WTC11 (cell line): ENCODE data around the gene EIF5.

ENCODE experiments used
- EMX1 ChIP-seq: fragments of 250-450 bp; sonication (Bioruptor Pico); IDR thresholded peaks from 2 replicates; pipeline ENCODE4 v1.8.0; 2021; ENCODE audit warnings: mild to moderate bottlenecking
- FOXP1 ChIP-seq: sonication (generic); formaldehyde crosslinking; IDR thresholded peaks from 2 replicates; pipeline ENCODE4 v1.8.0; 2022; ENCODE audit warnings: missing genetic modification reagents, mild to moderate bottlenecking, moderate library complexity, borderline replicate concordance
- HMGA2 ChIP-seq: fragments of 250-450 bp; sonication (Bioruptor Pico); IDR thresholded peaks from 2 replicates; pipeline ENCODE4 v1.4.0; 2021; ENCODE audit warnings: mild to moderate bottlenecking, moderate library complexity
- JUN ChIP-seq: sonication (generic); formaldehyde crosslinking; IDR thresholded peaks from 2 replicates; pipeline ENCODE4 v1.8.0; 2023; ENCODE audit warnings: mild to moderate bottlenecking, missing genetic modification reagents
- SP1 ChIP-seq: sonication (generic); formaldehyde crosslinking; conservative IDR thresholded peaks from 2 replicates; pipeline ENCODE4 v1.8.1; 2022; ENCODE audit warnings: missing genetic modification reagents
- TCF7 ChIP-seq: sonication (generic); formaldehyde crosslinking; IDR thresholded peaks from 2 replicates; pipeline ENCODE4 v1.8.0; 2022; ENCODE audit warnings: mild to moderate bottlenecking, low read depth, missing genetic modification reagents, moderate library complexity
- ZNF138 ChIP-seq: sonication (generic); formaldehyde crosslinking; conservative IDR thresholded peaks from 2 replicates; pipeline ENCODE4 v1.8.1; 2022; ENCODE audit warnings: mild to moderate bottlenecking, moderate library complexity, missing genetic modification reagents
- ZNF416 ChIP-seq: fragments of 250-450 bp; sonication (Bioruptor Pico); IDR thresholded peaks from 2 replicates; pipeline ENCODE4 v1.9.0; 2021; ENCODE audit warnings: mild to moderate bottlenecking, inconsistent platforms
- TF ChIP-seq, protein P1 (sequence below): sonication (generic); formaldehyde crosslinking; IDR thresholded peaks from 2 replicates; pipeline ENCODE4 v1.8.1; 2022; ENCODE audit warnings: low read depth, mild to moderate bottlenecking, moderate library complexity, missing genetic modification reagents, borderline replicate concordance
- TF ChIP-seq, protein P2 (sequence below): fragments of 200-600 bp; IDR thresholded peaks from 2 replicates; pipeline ENCODE4 v1.8.0; 2022; ENCODE audit warnings: antibody characterized with exemption
- TF ChIP-seq, protein P3 (sequence below): sonication (generic); formaldehyde crosslinking; IDR thresholded peaks from 2 replicates; pipeline ENCODE4 v1.8.0; 2022; ENCODE audit warnings: mild to moderate bottlenecking, missing genetic modification reagents
- TF ChIP-seq, protein P4 (sequence below): sonication (generic); formaldehyde crosslinking; IDR thresholded peaks from 2 replicates; pipeline ENCODE4 v1.8.1; 2023; ENCODE audit warnings: mild to moderate bottlenecking, missing genetic modification reagents
- TF ChIP-seq, protein P5 (sequence below): sonication (generic); formaldehyde crosslinking; IDR thresholded peaks from 2 replicates; pipeline ENCODE4 v1.8.1; 2022; ENCODE audit warnings: low read depth, missing genetic modification reagents, borderline replicate concordance

DNA sequence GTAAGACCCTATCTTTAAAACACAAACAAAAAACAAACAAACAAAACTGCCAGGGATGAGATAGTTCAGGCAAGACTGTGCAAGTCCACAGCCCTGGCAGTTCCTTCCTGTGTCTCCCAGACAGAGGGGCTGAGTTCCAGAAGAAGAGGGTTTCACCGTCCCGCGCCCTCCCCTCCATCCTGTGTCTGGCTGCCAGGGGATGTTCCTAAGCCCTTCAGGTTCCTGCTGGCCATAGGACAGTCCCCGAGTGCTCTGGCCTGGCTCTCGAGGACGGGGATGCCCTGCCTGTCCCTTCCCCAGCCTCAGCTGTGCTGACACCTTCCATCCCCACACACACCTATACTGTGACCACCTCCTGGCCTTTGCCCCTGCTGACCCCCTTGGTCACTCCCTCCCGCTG, 40.6 kb upstream of the EIF5 start:
- TF ChIP-seq, protein P1, sequence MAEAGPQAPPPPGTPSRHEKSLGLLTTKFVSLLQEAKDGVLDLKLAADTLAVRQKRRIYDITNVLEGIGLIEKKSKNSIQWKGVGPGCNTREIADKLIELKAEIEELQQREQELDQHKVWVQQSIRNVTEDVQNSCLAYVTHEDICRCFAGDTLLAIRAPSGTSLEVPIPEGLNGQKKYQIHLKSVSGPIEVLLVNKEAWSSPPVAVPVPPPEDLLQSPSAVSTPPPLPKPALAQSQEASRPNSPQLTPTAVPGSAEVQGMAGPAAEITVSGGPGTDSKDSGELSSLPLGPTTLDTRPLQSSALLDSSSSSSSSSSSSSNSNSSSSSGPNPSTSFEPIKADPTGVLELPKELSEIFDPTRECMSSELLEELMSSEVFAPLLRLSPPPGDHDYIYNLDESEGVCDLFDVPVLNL (CRISPR knock-in tag) = no peak
- no peak for TF ChIP-seq SP1 (CRISPR knock-in tag)
- TF ChIP-seq, protein P2, sequence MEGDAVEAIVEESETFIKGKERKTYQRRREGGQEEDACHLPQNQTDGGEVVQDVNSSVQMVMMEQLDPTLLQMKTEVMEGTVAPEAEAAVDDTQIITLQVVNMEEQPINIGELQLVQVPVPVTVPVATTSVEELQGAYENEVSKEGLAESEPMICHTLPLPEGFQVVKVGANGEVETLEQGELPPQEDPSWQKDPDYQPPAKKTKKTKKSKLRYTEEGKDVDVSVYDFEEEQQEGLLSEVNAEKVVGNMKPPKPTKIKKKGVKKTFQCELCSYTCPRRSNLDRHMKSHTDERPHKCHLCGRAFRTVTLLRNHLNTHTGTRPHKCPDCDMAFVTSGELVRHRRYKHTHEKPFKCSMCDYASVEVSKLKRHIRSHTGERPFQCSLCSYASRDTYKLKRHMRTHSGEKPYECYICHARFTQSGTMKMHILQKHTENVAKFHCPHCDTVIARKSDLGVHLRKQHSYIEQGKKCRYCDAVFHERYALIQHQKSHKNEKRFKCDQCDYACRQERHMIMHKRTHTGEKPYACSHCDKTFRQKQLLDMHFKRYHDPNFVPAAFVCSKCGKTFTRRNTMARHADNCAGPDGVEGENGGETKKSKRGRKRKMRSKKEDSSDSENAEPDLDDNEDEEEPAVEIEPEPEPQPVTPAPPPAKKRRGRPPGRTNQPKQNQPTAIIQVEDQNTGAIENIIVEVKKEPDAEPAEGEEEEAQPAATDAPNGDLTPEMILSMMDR = no peak
- no peak for TF ChIP-seq ZNF416 (CRISPR knock-in tag)
- TF ChIP-seq, protein P3, sequence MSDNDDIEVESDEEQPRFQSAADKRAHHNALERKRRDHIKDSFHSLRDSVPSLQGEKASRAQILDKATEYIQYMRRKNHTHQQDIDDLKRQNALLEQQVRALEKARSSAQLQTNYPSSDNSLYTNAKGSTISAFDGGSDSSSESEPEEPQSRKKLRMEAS (CRISPR knock-in tag) = no peak
- no peak for TF ChIP-seq FOXP1 (CRISPR knock-in tag)
- TF ChIP-seq JUN (CRISPR knock-in tag) = no peak
- TF ChIP-seq, protein P4, sequence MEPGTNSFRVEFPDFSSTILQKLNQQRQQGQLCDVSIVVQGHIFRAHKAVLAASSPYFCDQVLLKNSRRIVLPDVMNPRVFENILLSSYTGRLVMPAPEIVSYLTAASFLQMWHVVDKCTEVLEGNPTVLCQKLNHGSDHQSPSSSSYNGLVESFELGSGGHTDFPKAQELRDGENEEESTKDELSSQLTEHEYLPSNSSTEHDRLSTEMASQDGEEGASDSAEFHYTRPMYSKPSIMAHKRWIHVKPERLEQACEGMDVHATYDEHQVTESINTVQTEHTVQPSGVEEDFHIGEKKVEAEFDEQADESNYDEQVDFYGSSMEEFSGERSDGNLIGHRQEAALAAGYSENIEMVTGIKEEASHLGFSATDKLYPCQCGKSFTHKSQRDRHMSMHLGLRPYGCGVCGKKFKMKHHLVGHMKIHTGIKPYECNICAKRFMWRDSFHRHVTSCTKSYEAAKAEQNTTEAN (CRISPR knock-in tag) = no peak
- no peak for TF ChIP-seq TCF7 (CRISPR knock-in tag)
- no peak for TF ChIP-seq ZNF138 (CRISPR knock-in tag)
- no peak for TF ChIP-seq HMGA2 (CRISPR knock-in tag)
- TF ChIP-seq, protein P5, sequence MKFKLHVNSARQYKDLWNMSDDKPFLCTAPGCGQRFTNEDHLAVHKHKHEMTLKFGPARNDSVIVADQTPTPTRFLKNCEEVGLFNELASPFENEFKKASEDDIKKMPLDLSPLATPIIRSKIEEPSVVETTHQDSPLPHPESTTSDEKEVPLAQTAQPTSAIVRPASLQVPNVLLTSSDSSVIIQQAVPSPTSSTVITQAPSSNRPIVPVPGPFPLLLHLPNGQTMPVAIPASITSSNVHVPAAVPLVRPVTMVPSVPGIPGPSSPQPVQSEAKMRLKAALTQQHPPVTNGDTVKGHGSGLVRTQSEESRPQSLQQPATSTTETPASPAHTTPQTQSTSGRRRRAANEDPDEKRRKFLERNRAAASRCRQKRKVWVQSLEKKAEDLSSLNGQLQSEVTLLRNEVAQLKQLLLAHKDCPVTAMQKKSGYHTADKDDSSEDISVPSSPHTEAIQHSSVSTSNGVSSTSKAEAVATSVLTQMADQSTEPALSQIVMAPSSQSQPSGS (CRISPR knock-in tag) = no peak
- TF ChIP-seq EMX1 (CRISPR knock-in tag) = no peak
